Transverse colon (tissue), 4 donors: ENCODE measurements around the gene ZZZ3. TPM values are rescaled to one million over a fixed set of nuclear protein-coding genes. Genes with fewer than 3 reads are reported as not detected.

Source experiments
- DNase-seq: peaks from one replicate; pipeline ENCODE4 v3.0.0-alpha.2; 2019
- H3K27ac ChIP-seq, 4 donors: fragments of 200-600 bp; sonication (generic); 2 replicates each; pipeline ENCODE4 v1.5.1; 2016 to 2018; ENCODE audit warnings: inconsistent platforms in 4 of 4
- H3K27me3 ChIP-seq: fragments of 200-600 bp; sonication (generic); 2 replicates; pipeline ENCODE4 v1.5.1; 2017; ENCODE audit warnings: inconsistent platforms
- H3K36me3 ChIP-seq, 4 donors: fragments of 200-600 bp; sonication (generic); 2 replicates each; pipeline ENCODE4 v1.5.1; 2017 to 2019; ENCODE audit warnings: inconsistent platforms in 4 of 4
- H3K4me1 ChIP-seq, 4 donors: fragments of 200-600 bp; sonication (generic); 2 replicates each; pipeline ENCODE4 v1.5.1; 2017 to 2020; ENCODE audit warnings: inconsistent platforms in 4 of 4
- H3K4me3 ChIP-seq, 4 donors: fragments of 200-600 bp; sonication (generic); 1 replicate in 1 of 4; 2 replicates in 3 of 4; pipeline versions ENCODE4 v1.5.1 to v1.6.1; 2017 to 2019; ENCODE audit warnings: inconsistent platforms in 4 of 4
- H3K9me3 ChIP-seq, 2 donors: fragments of 200-600 bp; sonication (generic); 2 replicates each; pipeline ENCODE4 v1.5.1; 2017 to 2019; ENCODE audit warnings: inconsistent platforms in 2 of 2
- CTCF ChIP-seq, 5 experiments: fragments of 200-600 bp in 3 of 5; fragments of 450-650 bp in 2 of 5; sonication (generic) in 3 of 5; IDR thresholded peaks; 1 replicate in 2 of 5; 2 replicates in 3 of 5; pipeline ENCODE4 v1.5.1; 2016 to 2017; ENCODE audit warnings: antibody characterized with exemption in 5 of 5, inconsistent platforms in 3 of 5, mild to moderate bottlenecking in 2 of 5, moderate library complexity in 1 of 5
- EP300 ChIP-seq: sonication (generic); formaldehyde crosslinking; IDR thresholded peaks from one replicate; pipeline ENCODE4 v1.6.1; 2017; ENCODE audit warnings: antibody characterized with exemption, low read depth
- POLR2A ChIP-seq: fragments of 450-650 bp; IDR thresholded peaks from one replicate; pipeline ENCODE4 v1.6.1; 2016; ENCODE audit warnings: antibody characterized with exemption, mild to moderate bottlenecking, moderate library complexity
- POLR2AphosphoS5 ChIP-seq, 3 donors: sonication (generic); formaldehyde crosslinking; IDR thresholded peaks; one replicate each; pipeline ENCODE4 v1.6.1; 2016; ENCODE audit warnings: antibody characterized with exemption in 3 of 3
- WGBS, 2 donors: methylation state at CpG; one replicate each; pipeline ENCODE4 v1.1.5; 2018; ENCODE audit warnings: low coverage in 1 of 2; 5-methylcytosine and 5-hydroxymethylcytosine counted together
- in situ Hi-C, 4 donors: fragments of 200-750 bp; cut with MboI; loops; one replicate each; pipeline versions ENCODE4 v1.15.0 to v1.15.1; 2017; ENCODE audit warnings: low sequenced_read_pairs in 3 of 4, low pct_ligation_motif_present in 1 of 4, low pct_unique_long_range_greater_than_20kb in 1 of 4
- intact Hi-C: fragments of 100-400 bp; cut with DNase I; formaldehyde crosslinking; loops from one replicate; pipeline ENCODE4 v1.15.1; 2023; ENCODE audit warnings: low total_unique reads
- total RNA-seq, 4 donors: library from RNA; depleted of rRNA; stranded (reverse); fragments of >200 nt; gene quantifications; one replicate each; pipeline ENCODE4 v1.1.0, GENCODE V29; 2016

ZZZ3 gene
- total RNA-seq, 4 donors from 2014 or later = 15.9 to 80.4 (median 47.4) TPM

- Histone ChIP-seq H3K27ac (no peak overlapping the region), H3K9me3 (no peaks in the 10 kb centered on the region), H3K4me3 (no peak overlapping the region), H3K4me1 (peaks cover 0 to 39% (median 8%) of the 10 kb centered on the region in 4 donors), H3K27me3 (no peaks in the 10 kb centered on the region), H3K36me3 (no peaks in the 10 kb centered on the region)
- no peak for DNase-seq
- intact Hi-C loops (no loop called here), in situ Hi-C loops (no loop called here)
- TF ChIP-seq EP300 (no peak), POLR2A (no peak), POLR2AphosphoS5 (IDR thresholded peaks at IDR 0.05) (no peak), CTCF (IDR thresholded peaks at IDR 0.05) (no peak)
- WGBS, 2 donors = 85% methylated on average over 7 of the region's 7 CpGs; no CpG with 5 or more reads in 1 of the 2 donors
These were observed 12.1 kb downstream of the ZZZ3 start for GRCh38 chr1:77670330-77670729.

- Histone ChIP-seq H3K9me3 (no peaks in the 10 kb centered on the region), H3K27ac (no peak overlapping the region), H3K36me3 (no peaks in the 10 kb centered on the region), H3K4me1 (peaks cover 0 to 41% (median 7%) of the 10 kb centered on the region in 4 donors), H3K4me3 (no peak overlapping the region), H3K27me3 (no peaks in the 10 kb centered on the region)
- in situ Hi-C loops (no loop called here), intact Hi-C loops (no loop called here)
- no peak for DNase-seq
- TF ChIP-seq POLR2AphosphoS5 (IDR thresholded peaks at IDR 0.05) (no peak), CTCF (IDR thresholded peaks at IDR 0.05) (no peak), EP300 (no peak), POLR2A (no peak)
- WGBS, 2 donors = 46 to 56% methylated on average over 1 of the region's 1 CpG
These were observed 13.5 kb downstream of the ZZZ3 start for GRCh38 chr1:77668924-77669449.

- whole genome bisulfite sequencing, 2 donors = 83 to 86% methylated on average over 2 to 3 of the region's 3 CpGs
- Histone ChIP-seq H3K4me3 (no peak overlapping the region), H3K9me3 (no peaks in the 10 kb centered on the region), H3K27me3 (no peaks in the 10 kb centered on the region), H3K4me1 (peaks cover 0 to 19% (median 3%) of the 10 kb centered on the region in 4 donors), H3K36me3 (no peaks in the 10 kb centered on the region), H3K27ac (no peak overlapping the region)
- intact Hi-C loops = no loop called here
- TF ChIP-seq EP300 (no peak), POLR2A (no peak), POLR2AphosphoS5 (IDR thresholded peaks at IDR 0.05) (no peak), CTCF (IDR thresholded peaks at IDR 0.05) (no peak)
- DNase-seq = no peak
- in situ Hi-C loops = no loop called here
These were observed 17.4 kb downstream of the ZZZ3 start for GRCh38 chr1:77664939-77665516.

- no peaks in the 10 kb centered on the region for H3K9me3 ChIP-seq
- no peak overlapping the region for H3K27ac ChIP-seq
- in situ Hi-C loops = no loop called here
- 82 to 92% methylated on average over 4 of the region's 4 CpGs for WGBS, 2 donors
- H3K4me3 ChIP-seq = no peak overlapping the region
- DNase-seq = no peak
- no peaks in the 10 kb centered on the region for H3K36me3 ChIP-seq
- intact Hi-C loops = no loop called here
- no peaks in the 10 kb centered on the region for H3K27me3 ChIP-seq
- TF ChIP-seq POLR2A (no peak), EP300 (no peak), CTCF (IDR thresholded peaks at IDR 0.05) (no peak), POLR2AphosphoS5 (IDR thresholded peaks at IDR 0.05) (no peak)
- peaks cover 0 to 6% (median 0%) of the 10 kb centered on the region in 4 donors for H3K4me1 ChIP-seq
These were observed 20.8 kb downstream of the ZZZ3 start for GRCh38 chr1:77661696-77662095.
